Measurements from ENCODE around the gene TOX2. TPM values are rescaled to one million over a fixed set of nuclear protein-coding genes. Genes with fewer than 3 reads are reported as not detected.

Gene TOX2
- polyA plus RNA-seq, 3 donors = 0.39 to 0.56 (median 0.47) TPM

- no peaks in the 10 kb centered on the region for H3K9me3 Mint-ChIP-seq
- H3K27me3 Mint-ChIP-seq (ENCODE audit: low read depth in 3 of 3) = peaks cover 14 to 19% (median 19%) of the 10 kb centered on the region in 3 donors
- H3K27ac Mint-ChIP-seq = no peak overlapping the region
- H2AFZ ChIP-seq (ENCODE audit: insufficient read depth, low read depth, low read length, poor library complexity, severe bottlenecking) = no peak overlapping the region
- no peak for DNase-seq
- no peaks in the 10 kb centered on the region for H3K4me1 Mint-ChIP-seq
- intact Hi-C loops (cut with micrococcal nuclease) = loop anchor here in 1 of 2 donors (10.0 kb wide), 1 partner anchor 57 kb away; no protein-coding TSS in a partner anchor
- no peaks in the 10 kb centered on the region for H3K36me3 Mint-ChIP-seq
- no peaks in the 10 kb centered on the region for H4K20me1 ChIP-seq (ENCODE audit: insufficient read depth, low read length)
- H3K4me1 ChIP-seq (ENCODE audit: control insufficient read depth in 1 of 2, insufficient read depth in 2 of 2, low read length in 2 of 2) = no peaks in the 10 kb centered on the region
- H3K4me2 ChIP-seq (replicated peaks; ENCODE audit: extremely low read depth, low read length, poor library complexity, severe bottlenecking) = no peak overlapping the region
- H3K4me3 Mint-ChIP-seq = no peak overlapping the region
- H3K9ac ChIP-seq (ENCODE audit: insufficient read depth, low read length, poor library complexity, severe bottlenecking) = no peak overlapping the region
- no peak overlapping the region for H3K27ac ChIP-seq (ENCODE audit: low read depth in 1 of 2, low read length in 2 of 2)
- WGBS (ENCODE audit: insufficient coverage) = 95% methylated on average over 9 of the region's 9 CpGs
- no peak for TF ChIP-seq CTCF (IDR thresholded peaks at IDR 0.05)
- peaks cover 4 to 5% of the 10 kb centered on the region in 2 donors for H3K27me3 ChIP-seq (ENCODE audit: control insufficient read depth in 2 of 2, insufficient read depth in 2 of 2, low read length in 2 of 2)
- no peak overlapping the region for H3K4me3 ChIP-seq (replicated peaks in 1 of 3; ENCODE audit: low read depth in 2 of 3, low read length in 3 of 3)
- no peaks in the 10 kb centered on the region for H3K79me2 ChIP-seq (ENCODE audit: insufficient read depth, low read length)
- H3K36me3 ChIP-seq (replicated peaks in 1 of 2; ENCODE audit: control insufficient read depth in 1 of 2, insufficient read depth in 2 of 2, low read length in 2 of 2) = no peaks in the 10 kb centered on the region
- H3K9me3 ChIP-seq (replicated peaks in 1 of 2; ENCODE audit: control insufficient read depth in 1 of 2, insufficient read depth in 1 of 2, low read length in 2 of 2) = no peaks in the 10 kb centered on the region
Measured at GRCh38 chr20:44051661-44052000, 137.0 kb downstream of the TOX2 start.

GRCh38 chr20:44052166-44052565, 137.5 kb downstream of the TOX2 start:
- intact Hi-C loops (cut with micrococcal nuclease) = loop anchor here in 1 of 2 donors (10.0 kb wide), 1 partner anchor 57 kb away; no protein-coding TSS in a partner anchor
- no peak for TF ChIP-seq CTCF (IDR thresholded peaks at IDR 0.05)
- Histone ChIP-seq H3K9me3 (replicated peaks in 1 of 2; ENCODE audit: control insufficient read depth in 1 of 2, insufficient read depth in 1 of 2, low read length in 2 of 2) (no peaks in the 10 kb centered on the region), H3K4me2 (replicated peaks; ENCODE audit: extremely low read depth, low read length, poor library complexity, severe bottlenecking) (no peak overlapping the region), H3K79me2 (ENCODE audit: insufficient read depth, low read length) (no peaks in the 10 kb centered on the region), H2AFZ (ENCODE audit: insufficient read depth, low read depth, low read length, poor library complexity, severe bottlenecking) (no peak overlapping the region), H3K27ac (ENCODE audit: low read depth in 1 of 2, low read length in 2 of 2) (no peak overlapping the region), H3K4me3 (replicated peaks in 1 of 3; ENCODE audit: low read depth in 2 of 3, low read length in 3 of 3) (no peak overlapping the region), H3K4me1 (ENCODE audit: control insufficient read depth in 1 of 2, insufficient read depth in 2 of 2, low read length in 2 of 2) (no peaks in the 10 kb centered on the region), H4K20me1 (ENCODE audit: insufficient read depth, low read length) (no peaks in the 10 kb centered on the region), H3K36me3 (replicated peaks in 1 of 2; ENCODE audit: control insufficient read depth in 1 of 2, insufficient read depth in 2 of 2, low read length in 2 of 2) (no peaks in the 10 kb centered on the region), H3K27me3 (ENCODE audit: control insufficient read depth in 2 of 2, insufficient read depth in 2 of 2, low read length in 2 of 2) (peaks cover 0 to 4% of the 10 kb centered on the region in 2 donors), H3K9ac (ENCODE audit: insufficient read depth, low read length, poor library complexity, severe bottlenecking) (no peak overlapping the region)
- no peak overlapping the region for H3K27ac Mint-ChIP-seq
- no peaks in the 10 kb centered on the region for H3K4me1 Mint-ChIP-seq
- WGBS (ENCODE audit: insufficient coverage) = 94% methylated on average over 8 of the region's 10 CpGs
- H3K4me3 Mint-ChIP-seq = no peak overlapping the region
- H3K27me3 Mint-ChIP-seq (ENCODE audit: low read depth in 3 of 3) = peaks cover 14 to 18% (median 15%) of the 10 kb centered on the region in 3 donors
- H3K9me3 Mint-ChIP-seq = no peaks in the 10 kb centered on the region
- no peaks in the 10 kb centered on the region for H3K36me3 Mint-ChIP-seq
- DNase-seq = no peak
